Thyroid gland (tissue), 4 donors: ENCODE measurements around the gene RYR2.

ENCODE experiments used
- POLR2A ChIP-seq, 2 donors: fragments of 450-650 bp; IDR thresholded peaks; one replicate each; pipeline ENCODE4 v1.6.1; 2017; ENCODE audit warnings: antibody characterized with exemption in 2 of 2, mild to moderate bottlenecking in 2 of 2, moderate library complexity in 1 of 2
- TF ChIP-seq, protein P1 (sequence below), 6 experiments: fragments of 200-600 bp in 3 of 6; fragments of 450-650 bp in 3 of 6; sonication (generic) in 3 of 6; IDR thresholded peaks; one replicate each; pipeline ENCODE4 v1.5.1; 2016 to 2019; ENCODE audit warnings: antibody characterized with exemption in 6 of 6, mild to moderate bottlenecking in 2 of 6, inconsistent platforms in 1 of 6, moderate library complexity in 1 of 6

DNA sequence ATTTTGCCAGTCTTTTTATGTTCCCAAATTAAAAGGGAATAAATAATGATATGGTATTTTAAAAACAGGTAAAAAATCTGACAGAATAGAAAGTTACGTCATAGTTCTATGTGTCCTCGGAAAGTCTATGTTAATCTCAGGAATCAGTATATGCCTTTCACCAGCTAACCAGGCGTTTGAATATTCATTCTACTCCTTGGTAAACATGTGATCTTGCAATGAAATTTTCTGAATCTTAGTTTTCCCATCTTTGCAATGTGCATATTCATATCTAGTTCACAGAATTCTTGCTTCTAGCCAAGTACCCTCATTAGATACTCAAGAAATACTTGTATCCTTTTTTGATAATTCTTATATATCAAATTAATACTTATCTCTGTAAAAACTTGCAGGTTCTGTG lies 669.3 kb downstream of the RYR2 start:
- TF ChIP-seq, protein P1, sequence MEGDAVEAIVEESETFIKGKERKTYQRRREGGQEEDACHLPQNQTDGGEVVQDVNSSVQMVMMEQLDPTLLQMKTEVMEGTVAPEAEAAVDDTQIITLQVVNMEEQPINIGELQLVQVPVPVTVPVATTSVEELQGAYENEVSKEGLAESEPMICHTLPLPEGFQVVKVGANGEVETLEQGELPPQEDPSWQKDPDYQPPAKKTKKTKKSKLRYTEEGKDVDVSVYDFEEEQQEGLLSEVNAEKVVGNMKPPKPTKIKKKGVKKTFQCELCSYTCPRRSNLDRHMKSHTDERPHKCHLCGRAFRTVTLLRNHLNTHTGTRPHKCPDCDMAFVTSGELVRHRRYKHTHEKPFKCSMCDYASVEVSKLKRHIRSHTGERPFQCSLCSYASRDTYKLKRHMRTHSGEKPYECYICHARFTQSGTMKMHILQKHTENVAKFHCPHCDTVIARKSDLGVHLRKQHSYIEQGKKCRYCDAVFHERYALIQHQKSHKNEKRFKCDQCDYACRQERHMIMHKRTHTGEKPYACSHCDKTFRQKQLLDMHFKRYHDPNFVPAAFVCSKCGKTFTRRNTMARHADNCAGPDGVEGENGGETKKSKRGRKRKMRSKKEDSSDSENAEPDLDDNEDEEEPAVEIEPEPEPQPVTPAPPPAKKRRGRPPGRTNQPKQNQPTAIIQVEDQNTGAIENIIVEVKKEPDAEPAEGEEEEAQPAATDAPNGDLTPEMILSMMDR (IDR thresholded peaks at IDR 0.05), result no peak
- no peak for TF ChIP-seq POLR2A (IDR thresholded peaks at IDR 0.05)
